ENCODE measurements around the gene MBTPS1.

MBTPS1 gene

GRCh38 chr16:84007965-84008364 is 108.8 kb downstream of the MBTPS1 start:
- no peak for TF ChIP-seq POLR2A (IDR thresholded peaks at IDR 0.05; ENCODE audit: extremely low read depth, insufficient read length)
- TF ChIP-seq MYC (IDR thresholded peaks at IDR 0.05; ENCODE audit: low read depth, low read length) = no peak
- TF ChIP-seq CTCF (IDR thresholded peaks at IDR 0.05; ENCODE audit: low read depth, low read length) = no peak
- no peak for TF ChIP-seq MAX (IDR thresholded peaks at IDR 0.05; ENCODE audit: low read depth, low read length)
- DNase-seq (ENCODE audit: low read depth) = no peak
- no peak overlapping the region for H3K4me3 ChIP-seq (ENCODE audit: low read depth, low read length)

- no peak overlapping the region for H3K4me3 ChIP-seq (ENCODE audit: low read depth, low read length)
- DNase-seq (ENCODE audit: low read depth) = no peak
- no peak for TF ChIP-seq MYC (IDR thresholded peaks at IDR 0.05; ENCODE audit: low read depth, low read length)
- no peak for TF ChIP-seq POLR2A (IDR thresholded peaks at IDR 0.05; ENCODE audit: extremely low read depth, insufficient read length)
- TF ChIP-seq MAX (IDR thresholded peaks at IDR 0.05; ENCODE audit: low read depth, low read length) = no peak
- TF ChIP-seq CTCF (IDR thresholded peaks at IDR 0.05; ENCODE audit: low read depth, low read length) = no peak
These were observed 109.2 kb downstream of the MBTPS1 start for GRCh38 chr16:84007520-84007919.

GRCh38 chr16:84005391-84005790 is 111.4 kb downstream of the MBTPS1 start:
- H3K4me3 ChIP-seq (ENCODE audit: low read depth, low read length) = no peak overlapping the region
- DNase-seq (ENCODE audit: low read depth) = no peak
- TF ChIP-seq POLR2A (IDR thresholded peaks at IDR 0.05; ENCODE audit: extremely low read depth, insufficient read length) (no peak), MAX (IDR thresholded peaks at IDR 0.05; ENCODE audit: low read depth, low read length) (no peak), MYC (IDR thresholded peaks at IDR 0.05; ENCODE audit: low read depth, low read length) (no peak), CTCF (IDR thresholded peaks at IDR 0.05; ENCODE audit: low read depth, low read length) (no peak)

GRCh38 chr16:84004442-84004841 is 112.3 kb downstream of the MBTPS1 start:
- no peak for DNase-seq (ENCODE audit: low read depth)
- H3K4me3 ChIP-seq (ENCODE audit: low read depth, low read length) = no peak overlapping the region
- TF ChIP-seq MYC (IDR thresholded peaks at IDR 0.05; ENCODE audit: low read depth, low read length) = no peak
